Coronary artery (tissue), 2 donors: ENCODE results near the gene TIAL1.

Source experiments
- DNase-seq: peaks from one replicate; pipeline ENCODE4 v3.0.0-alpha.2; 2017; ENCODE audit warnings: low spot score
- H3K27ac ChIP-seq, 2 donors: fragments of 200-600 bp; sonication (generic); one replicate each; pipeline ENCODE4 v1.5.1; 2016 to 2019
- H3K4me3 ChIP-seq: fragments of 200-600 bp; sonication (generic); 2 replicates; pipeline ENCODE4 v1.5.1; 2016; ENCODE audit warnings: mild to moderate bottlenecking, moderate library complexity
- CTCF ChIP-seq: fragments of 200-600 bp; sonication (generic); IDR thresholded peaks from one replicate; pipeline ENCODE4 v1.5.1; 2019; ENCODE audit warnings: antibody characterized with exemption

TIAL1 gene

GRCh38 chr10:119596537-119597404, at the start of gene TIAL1:
TSS of gene TIAL1 (minus strand) at chr10:119596964. CDS start at chr10:119596465, 499 bp downstream.
- no peak for TF ChIP-seq CTCF
- DNase-seq, result peak; percentile 98
- H3K4me3 ChIP-seq, result peak within 1 kb of the TSS; percentile 96
- peak within 1 kb of the TSS; percentile 94 to 95 for H3K27ac ChIP-seq

- TF ChIP-seq CTCF, result no peak
Observed at GRCh38 chr10:119644994-119645393, 48.2 kb upstream of the TIAL1 start.

GRCh38 chr10:119644205-119644814, 47.5 kb upstream of the TIAL1 start:
- Histone ChIP-seq H3K27ac (no peak overlapping the region), H3K4me3 (no peak overlapping the region)
- no peak for DNase-seq
- no peak for TF ChIP-seq CTCF

More at GRCh38 chr10:119644994-119645393, 48.2 kb upstream of the TIAL1 start:
- no peak for DNase-seq
- Histone ChIP-seq H3K4me3 (no peak overlapping the region), H3K27ac (no peak overlapping the region)

GRCh38 chr10:119643306-119644204, 46.8 kb upstream of the TIAL1 start:
- DNase-seq, result no peak
- Histone ChIP-seq H3K27ac (no peak overlapping the region), H3K4me3 (no peak overlapping the region)
- TF ChIP-seq CTCF, result no peak

GRCh38 chr10:119642556-119643111, 45.9 kb upstream of the TIAL1 start:
- Histone ChIP-seq H3K4me3 (no peak overlapping the region), H3K27ac (no peak overlapping the region)
- TF ChIP-seq CTCF, result no peak
- no peak for DNase-seq

GRCh38 chr10:119640875-119641526, 44.2 kb upstream of the TIAL1 start:
- Histone ChIP-seq H3K4me3 (no peak overlapping the region), H3K27ac (no peak overlapping the region)
- no peak for DNase-seq
- TF ChIP-seq CTCF, result no peak
